Hepatocyte (in vitro differentiated cells): ENCODE results near the gene FRRS1L.

ENCODE experiments used
- EZH2 ChIP-seq: fragments of 200-600 bp; sonication (generic); IDR thresholded peaks from 2 replicates; pipeline ENCODE4 v1.6.1; 2016; ENCODE audit warnings: antibody characterized with exemption, mild to moderate bottlenecking, borderline replicate concordance
- TF ChIP-seq, protein P1 (sequence below): fragments of 200-600 bp; sonication (generic); IDR thresholded peaks from 2 replicates; pipeline ENCODE4 v1.5.1; 2016; ENCODE audit warnings: antibody characterized with exemption, mild to moderate bottlenecking; ENCODE audit not compliant: poor library complexity

DNA sequence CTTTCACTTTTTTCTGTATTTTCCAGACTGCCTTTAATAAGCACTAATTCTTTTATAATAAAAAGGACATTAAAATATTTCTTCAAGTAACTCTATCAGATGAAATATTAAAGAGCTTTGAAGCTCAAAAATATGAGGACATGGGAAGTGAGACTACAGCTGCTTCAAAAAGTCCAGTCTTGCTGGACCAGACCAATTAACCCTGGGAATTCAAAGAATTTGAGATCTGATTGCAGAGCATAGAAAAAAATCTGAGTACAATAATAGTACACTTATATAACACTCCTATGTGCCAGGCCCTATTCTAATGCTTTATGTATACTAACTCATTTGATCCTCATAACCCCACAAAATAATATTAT lies 57.1 kb downstream of the FRRS1L start:
- TF ChIP-seq, protein P1, sequence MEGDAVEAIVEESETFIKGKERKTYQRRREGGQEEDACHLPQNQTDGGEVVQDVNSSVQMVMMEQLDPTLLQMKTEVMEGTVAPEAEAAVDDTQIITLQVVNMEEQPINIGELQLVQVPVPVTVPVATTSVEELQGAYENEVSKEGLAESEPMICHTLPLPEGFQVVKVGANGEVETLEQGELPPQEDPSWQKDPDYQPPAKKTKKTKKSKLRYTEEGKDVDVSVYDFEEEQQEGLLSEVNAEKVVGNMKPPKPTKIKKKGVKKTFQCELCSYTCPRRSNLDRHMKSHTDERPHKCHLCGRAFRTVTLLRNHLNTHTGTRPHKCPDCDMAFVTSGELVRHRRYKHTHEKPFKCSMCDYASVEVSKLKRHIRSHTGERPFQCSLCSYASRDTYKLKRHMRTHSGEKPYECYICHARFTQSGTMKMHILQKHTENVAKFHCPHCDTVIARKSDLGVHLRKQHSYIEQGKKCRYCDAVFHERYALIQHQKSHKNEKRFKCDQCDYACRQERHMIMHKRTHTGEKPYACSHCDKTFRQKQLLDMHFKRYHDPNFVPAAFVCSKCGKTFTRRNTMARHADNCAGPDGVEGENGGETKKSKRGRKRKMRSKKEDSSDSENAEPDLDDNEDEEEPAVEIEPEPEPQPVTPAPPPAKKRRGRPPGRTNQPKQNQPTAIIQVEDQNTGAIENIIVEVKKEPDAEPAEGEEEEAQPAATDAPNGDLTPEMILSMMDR: no peak
- TF ChIP-seq EZH2: no peak
